Effector memory CD8-positive, alpha-beta T cell (primary cell): ENCODE measurements around the gene PSMF1.
"Not testable (repeated sequence)": the region's sequence is repeated elsewhere in the genome, so short reads cannot be mapped to it uniquely, and the experiment has no call there.

Experiments used
- ATAC-seq: fragments of 150-1000 bp; cut with Tn5 transposase; replicated peaks from 2 replicates; pipeline ENCODE4 v1.10.0; 2021; ENCODE audit warnings: mild to moderate bottlenecking, moderate library complexity
- DNase-seq, 3 experiments: peaks; one replicate each; pipeline ENCODE4 v3.0.0; 2021
- H3K27ac Mint-ChIP-seq, 2 donors: one replicate each; pipeline ENCODE4 v1.8.0; 2022; ENCODE audit warnings: mild to moderate bottlenecking in 2 of 2, mixed read lengths in 2 of 2, moderate library complexity in 2 of 2
- H3K27me3 Mint-ChIP-seq, 2 donors: one replicate each; pipeline ENCODE4 v1.8.0; 2022; ENCODE audit warnings: mixed read lengths in 2 of 2
- H3K36me3 Mint-ChIP-seq: one replicate; pipeline ENCODE4 v1.8.0; 2022; ENCODE audit warnings: mild to moderate bottlenecking, moderate library complexity, mixed read lengths; ENCODE audit not compliant: insufficient read depth
- H3K4me1 Mint-ChIP-seq, 2 donors: one replicate each; pipeline ENCODE4 v1.8.0; 2022; ENCODE audit warnings: low read depth in 2 of 2, mixed read lengths in 2 of 2
- H3K4me3 Mint-ChIP-seq, 2 donors: one replicate each; pipeline ENCODE4 v1.8.0; 2022; ENCODE audit warnings: mild to moderate bottlenecking in 2 of 2, mixed read lengths in 2 of 2, moderate library complexity in 2 of 2
- H3K9me3 Mint-ChIP-seq, 2 donors: one replicate each; pipeline ENCODE4 v1.8.0; 2022; ENCODE audit warnings: mixed read lengths in 2 of 2

The PSMF1 gene

DNA sequence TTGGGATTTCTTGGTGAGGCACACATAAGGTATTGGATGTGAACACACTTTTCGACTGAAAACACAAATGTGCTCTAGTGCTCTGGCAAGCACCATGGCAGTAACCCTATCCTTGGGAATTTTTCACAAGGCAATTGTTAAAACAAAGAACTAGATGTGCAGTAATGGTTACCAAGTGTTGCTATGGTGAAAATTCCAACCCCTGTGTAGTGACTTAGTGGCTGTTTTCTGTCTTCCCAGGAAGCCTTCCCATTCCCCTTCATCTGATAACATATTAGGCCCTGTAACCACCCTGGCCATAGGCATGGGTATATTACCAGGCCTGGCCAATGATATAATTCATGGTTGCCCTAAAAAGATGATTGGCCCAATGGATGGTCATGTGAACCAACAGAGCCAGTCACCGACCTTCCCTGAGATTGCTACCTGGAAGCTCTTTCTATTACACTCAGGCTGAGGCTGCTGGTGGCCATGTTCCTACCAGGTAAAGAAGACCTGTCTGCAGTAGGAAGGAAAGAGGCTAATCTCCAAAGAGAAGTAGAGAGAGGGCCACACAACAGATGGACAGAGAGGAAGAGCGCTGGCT lies 89.0 kb downstream of the PSMF1 start:
- ATAC-seq = no peak
- Mint-ChIP-seq H3K4me1 (no peaks in the 10 kb centered on the region), H3K27ac (no peak overlapping the region), H3K9me3 (no peaks in the 10 kb centered on the region), H3K4me3 (no peak overlapping the region), H3K27me3 (peaks cover 21 to 48% of the 10 kb centered on the region in 2 donors), H3K36me3 (peaks cover 3% of the 10 kb centered on the region)
- no peak for DNase-seq

DNA sequence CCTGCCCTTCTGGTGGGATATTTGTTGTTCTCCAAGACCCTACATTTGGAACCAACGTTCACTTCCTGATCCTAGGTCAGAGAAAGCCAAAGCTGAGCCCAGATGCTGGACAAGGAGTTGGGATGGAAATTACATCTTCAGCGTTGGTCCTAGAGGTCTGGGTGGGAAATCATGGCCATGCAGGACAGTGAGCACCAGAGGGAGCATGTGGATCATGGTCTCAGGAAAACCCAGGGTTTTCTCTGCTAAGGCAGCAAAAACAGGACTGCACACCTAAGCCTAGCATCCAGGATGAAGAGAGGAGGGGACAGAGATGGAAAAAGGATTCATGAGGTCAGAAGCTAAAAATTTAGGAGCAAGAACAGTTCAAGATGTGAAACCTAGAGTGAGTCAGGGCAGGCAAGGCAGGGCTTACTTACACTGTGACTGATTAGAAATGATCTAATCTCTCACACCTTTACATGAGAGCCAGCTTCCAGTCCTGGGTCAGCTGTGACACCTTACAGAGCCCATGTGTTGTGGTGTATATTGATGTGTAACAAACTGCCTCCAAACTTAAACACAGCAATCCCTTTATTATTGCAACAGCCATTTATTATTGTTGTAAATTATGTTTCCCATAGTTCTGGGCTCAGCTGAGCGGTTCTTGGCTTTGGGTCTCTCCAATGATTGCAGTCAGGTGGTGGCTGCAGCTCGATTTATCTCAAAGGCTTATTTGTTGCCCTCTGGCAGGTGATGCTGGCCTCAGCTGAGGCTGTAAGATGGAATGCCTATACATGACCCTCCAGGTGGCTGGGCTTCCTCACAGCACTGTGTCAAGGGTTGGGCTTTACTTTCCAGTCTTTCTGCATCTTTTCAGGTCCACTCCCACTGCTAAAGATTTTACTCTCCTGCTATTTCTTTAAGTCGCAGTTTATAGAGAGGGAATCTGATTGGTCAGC lies 91.3 kb downstream of the PSMF1 start:
- Mint-ChIP-seq H3K9me3 (no peaks in the 10 kb centered on the region), H3K36me3 (peaks cover 3% of the 10 kb centered on the region), H3K27me3 (peaks cover 30 to 43% of the 10 kb centered on the region in 2 donors), H3K4me3 (no peak overlapping the region), H3K27ac (no peak overlapping the region), H3K4me1 (peaks cover 0 to 3% of the 10 kb centered on the region in 2 donors)
- ATAC-seq (no peak), DNase-seq (no peak)

DNA sequence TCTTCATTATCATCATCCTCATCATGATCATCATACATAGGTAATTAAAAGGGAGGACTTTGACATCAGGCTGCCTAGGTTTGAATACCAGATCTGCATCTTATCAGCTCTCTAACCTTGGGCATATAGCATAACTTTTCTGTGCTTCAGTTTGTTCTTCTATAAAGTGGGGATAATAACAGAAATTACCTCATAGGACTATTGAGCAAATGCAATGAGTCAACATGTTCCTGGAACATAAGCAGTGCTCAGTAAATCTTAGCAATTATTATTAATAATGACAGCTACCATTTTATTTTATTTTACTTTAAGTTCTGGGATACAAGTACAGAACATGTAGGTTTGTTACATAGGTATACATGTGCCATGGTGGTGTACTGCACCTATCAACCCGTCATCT lies 92.1 kb downstream of the PSMF1 start:
- H3K9me3 Mint-ChIP-seq = no peaks in the 10 kb centered on the region
- no peak overlapping the region for H3K4me3 Mint-ChIP-seq
- no peak overlapping the region for H3K27ac Mint-ChIP-seq
- H3K27me3 Mint-ChIP-seq = peaks cover 38 to 51% of the 10 kb centered on the region in 2 donors
- no peaks in the 10 kb centered on the region for H3K36me3 Mint-ChIP-seq
- DNase-seq (no peak), ATAC-seq (no peak)
- H3K4me1 Mint-ChIP-seq = peaks cover 0 to 3% of the 10 kb centered on the region in 2 donors

DNA sequence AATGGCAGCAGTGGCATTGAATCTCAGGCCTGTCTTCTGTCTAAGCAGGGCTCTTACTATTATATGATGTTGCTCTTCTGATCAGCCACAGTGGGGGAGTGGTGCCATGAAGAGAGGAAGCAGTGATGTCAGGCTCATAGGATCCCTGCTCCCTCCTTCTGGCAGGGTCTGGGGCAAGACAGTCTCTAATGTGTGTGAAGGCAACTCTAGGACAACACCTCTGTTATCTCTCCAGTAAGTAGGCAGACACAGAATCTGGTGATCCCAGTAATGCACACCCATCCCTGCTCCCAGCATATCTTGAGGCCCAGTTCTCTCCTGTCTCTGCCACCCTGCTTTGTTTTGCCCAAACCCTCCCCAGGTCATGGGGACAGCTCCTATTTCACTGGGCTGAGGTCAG lies 93.6 kb downstream of the PSMF1 start:
- peaks cover 0 to 3% of the 10 kb centered on the region in 2 donors for H3K4me1 Mint-ChIP-seq
- H3K36me3 Mint-ChIP-seq = no peaks in the 10 kb centered on the region
- H3K27ac Mint-ChIP-seq = no peak overlapping the region
- DNase-seq = no peak
- no peak for ATAC-seq
- H3K27me3 Mint-ChIP-seq = peaks cover 45 to 62% of the 10 kb centered on the region in 2 donors
- H3K9me3 Mint-ChIP-seq = no peaks in the 10 kb centered on the region
- H3K4me3 Mint-ChIP-seq = no peak overlapping the region

DNA sequence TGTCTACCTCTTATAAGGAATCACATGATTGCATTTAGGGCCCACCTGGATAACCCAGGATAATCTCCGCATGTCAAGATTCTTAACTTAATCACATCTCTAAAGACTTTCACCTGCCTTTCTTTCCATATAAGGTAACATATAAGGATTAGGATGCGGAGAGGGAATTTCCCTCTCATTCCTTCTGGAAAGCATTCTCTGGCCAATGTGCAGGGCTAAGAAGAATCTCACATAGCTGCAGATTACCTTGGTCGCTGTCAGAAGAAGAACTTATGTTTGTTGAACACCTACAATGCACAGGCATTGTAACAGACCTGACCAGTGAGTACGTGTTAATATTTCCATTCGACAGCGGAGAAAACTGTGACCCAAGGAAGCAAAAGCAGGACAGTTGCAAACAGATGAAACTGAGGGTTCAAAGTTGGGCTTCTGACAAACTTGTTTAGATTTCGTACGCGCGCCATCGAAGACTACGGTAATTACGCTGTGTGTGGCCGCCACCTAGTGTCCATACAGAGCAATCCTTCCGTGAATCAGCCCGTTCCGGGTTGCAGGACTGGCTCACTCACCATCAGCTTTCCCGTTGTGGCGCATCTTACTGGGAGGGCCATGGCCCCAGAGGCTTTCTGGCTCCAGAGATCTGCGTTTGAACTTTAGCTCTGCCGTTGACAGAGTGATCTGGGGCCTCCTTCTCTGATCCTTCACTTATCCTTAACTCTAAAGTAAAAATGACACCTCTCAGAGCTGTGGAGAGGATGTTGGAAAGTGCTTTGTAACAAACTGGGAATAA lies 94.4 kb downstream of the PSMF1 start:
- Mint-ChIP-seq H3K36me3 (no peaks in the 10 kb centered on the region), H3K27ac (no peak overlapping the region), H3K27me3 (peaks cover 49 to 70% of the 10 kb centered on the region in 2 donors), H3K4me3 (no peak overlapping the region), H3K4me1 (peaks cover 0 to 3% of the 10 kb centered on the region in 2 donors), H3K9me3 (no peaks in the 10 kb centered on the region)
- ATAC-seq (peak; percentile 96), DNase-seq (peak; percentile 44 to 57 (median 50))

DNA sequence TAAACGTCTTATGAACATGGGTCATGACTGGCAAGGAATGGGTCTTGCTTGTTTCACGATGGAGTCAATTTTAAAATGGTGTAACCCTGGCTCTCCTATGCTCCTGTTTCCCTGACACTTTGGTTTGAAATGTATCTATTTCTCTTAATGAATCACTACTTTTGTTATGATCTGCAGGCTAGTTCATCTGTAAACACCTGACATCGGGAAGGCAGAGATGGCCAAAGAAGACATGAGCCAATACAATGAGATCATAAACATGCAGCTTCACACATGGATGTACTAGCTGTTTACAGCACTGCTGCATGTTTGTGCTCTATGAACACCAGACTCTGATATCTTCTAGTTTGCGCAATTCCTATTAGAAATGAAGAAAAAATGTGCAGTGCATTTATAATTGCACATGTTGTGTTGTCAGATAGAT lies 96.4 kb downstream of the PSMF1 start:
- H3K36me3 Mint-ChIP-seq = no peaks in the 10 kb centered on the region
- no peak for ATAC-seq
- H3K27me3 Mint-ChIP-seq = peaks cover 67 to 70% of the 10 kb centered on the region in 2 donors
- no peak overlapping the region for H3K27ac Mint-ChIP-seq
- no peak overlapping the region for H3K4me3 Mint-ChIP-seq
- no peaks in the 10 kb centered on the region for H3K9me3 Mint-ChIP-seq
- peaks cover 0 to 3% of the 10 kb centered on the region in 2 donors for H3K4me1 Mint-ChIP-seq
- no peak for DNase-seq

DNA sequence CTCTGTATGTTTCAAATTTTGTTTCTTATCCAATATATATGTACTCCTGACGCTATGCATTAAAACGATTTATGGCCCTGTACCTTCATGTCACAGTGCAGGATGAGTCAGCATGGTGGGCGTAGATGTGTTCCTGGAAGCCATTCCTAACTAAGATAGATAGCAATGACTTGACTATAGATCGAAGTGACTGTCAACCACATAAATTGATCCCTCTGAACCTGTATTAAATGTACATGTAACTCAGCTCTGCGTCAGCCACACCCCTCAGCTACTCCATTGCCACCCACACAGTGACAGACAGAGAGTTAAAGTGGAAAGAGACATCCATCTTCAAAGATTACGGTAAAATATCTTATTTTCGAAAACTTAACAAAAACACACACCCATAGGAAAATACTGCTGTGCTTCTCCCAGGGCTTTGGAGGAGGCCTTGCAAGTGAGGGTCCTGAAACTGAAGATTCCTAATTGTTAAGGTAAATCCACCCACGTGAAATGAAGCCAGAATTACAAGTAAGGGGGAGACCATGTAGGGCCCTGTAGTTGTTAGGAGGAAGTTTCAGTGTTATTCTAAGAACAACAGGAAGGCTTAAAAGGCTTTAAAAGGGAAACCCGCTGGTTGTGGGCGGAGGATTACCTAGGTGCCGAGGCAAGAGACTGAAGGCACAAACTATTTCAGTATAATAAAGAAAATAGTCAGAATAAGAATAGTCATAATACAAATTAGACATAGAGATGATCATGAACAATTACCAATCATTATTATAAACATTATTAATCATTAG lies 97.2 kb downstream of the PSMF1 start:
- H3K9me3 Mint-ChIP-seq = no peaks in the 10 kb centered on the region
- ATAC-seq = no peak
- no peak overlapping the region for H3K4me3 Mint-ChIP-seq
- H3K27me3 Mint-ChIP-seq = peaks cover 63 to 67% of the 10 kb centered on the region in 2 donors
- H3K36me3 Mint-ChIP-seq = no peaks in the 10 kb centered on the region
- no peak for DNase-seq
- H3K4me1 Mint-ChIP-seq = peaks cover 0 to 3% of the 10 kb centered on the region in 2 donors
- peak overlapping the region in 1 of 2 donors; percentile 19 for H3K27ac Mint-ChIP-seq

DNA sequence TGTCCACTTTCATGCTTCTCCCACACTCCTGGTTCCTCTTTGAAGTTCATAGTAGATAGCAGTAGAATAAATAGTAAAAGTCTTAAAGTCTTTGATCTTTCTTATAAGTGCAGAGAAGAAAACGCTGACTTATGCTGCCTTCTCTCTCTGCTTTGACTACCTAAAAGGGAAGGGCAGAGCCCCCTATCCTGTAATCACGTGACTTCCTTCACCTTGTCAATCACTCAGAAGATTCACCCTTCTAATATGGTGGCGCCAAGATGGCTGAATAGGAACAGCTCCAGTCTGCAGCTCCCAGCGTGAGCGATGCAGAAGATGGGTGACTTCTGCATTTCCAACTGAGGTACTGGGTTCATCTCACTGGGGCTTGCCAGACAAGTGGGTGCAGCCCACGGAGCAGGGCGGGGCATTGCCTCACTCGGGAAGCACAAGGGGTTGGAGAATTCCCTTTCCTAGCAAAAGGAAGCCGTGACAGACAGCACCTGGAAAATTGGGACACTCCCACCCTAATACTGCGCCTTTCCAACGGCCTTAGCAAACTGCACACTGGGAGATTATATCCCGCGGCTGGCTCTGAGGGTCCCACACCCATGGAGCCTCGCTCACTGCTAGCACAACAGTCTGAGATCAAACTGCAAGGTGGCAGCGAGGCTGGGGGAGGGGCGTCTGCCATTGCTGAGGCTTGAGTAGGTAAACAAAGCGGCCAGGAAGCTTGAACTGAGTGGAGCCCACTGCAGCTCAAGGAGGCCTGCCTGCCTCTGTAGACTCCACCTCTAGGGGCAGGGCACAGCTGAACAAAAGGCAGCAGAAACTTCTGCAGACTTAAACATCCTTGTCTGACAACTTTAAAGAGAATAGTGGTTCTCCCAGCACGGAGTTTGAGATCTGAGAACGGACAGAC lies 98.4 kb downstream of the PSMF1 start:
- ATAC-seq, H3K4me1 Mint-ChIP-seq, H3K4me3 Mint-ChIP-seq, H3K27ac Mint-ChIP-seq, H3K9me3 Mint-ChIP-seq, DNase-seq, H3K36me3 Mint-ChIP-seq: not testable (repeated sequence)
- H3K27me3 Mint-ChIP-seq = peaks cover 55 to 63% of the 10 kb centered on the region in 2 donors
